GM12878 (cell line): Measurements from ENCODE around the gene PRADC1. TPM values are rescaled to one million over a fixed set of nuclear protein-coding genes. Genes with fewer than 3 reads are reported as not detected.

Experiments used
- ATAC-seq: fragments of 200-7000 bp; cut with Tn5 transposase; 3 replicates; pipeline ENCODE4 v1.9.1; 2020; ENCODE audit warnings: mild to moderate bottlenecking, moderate library complexity
- BruUV-seq: library from RNA; stranded (reverse); fragments of 400-500 nt; replicated peaks from 2 replicates; lab custom pipeline; 2021; lab: Mats Ljungman, UMichigan
- CTCF ChIA-PET: fragments of 300-600 bp; sonication (Branson Sonifier 250); formaldehyde crosslinking; extraction: SDS; loops from one replicate; lab custom pipeline; 2021; ENCODE audit warnings: inconsistent platforms; lab: Yijun Ruan, JAX
- POLR2A ChIA-PET: fragments of 350-600 bp; formaldehyde crosslinking; extraction: SDS; loops from one replicate; lab custom pipeline; 2021; ENCODE audit warnings: inconsistent platforms; lab: Charles Lee
- RAD21 ChIA-PET: fragments of 300-600 bp; sonication (Branson Sonifier 250); formaldehyde crosslinking; loops from one replicate; lab custom pipeline; 2023; ENCODE audit warnings: antibody characterized with exemption; ENCODE audit not compliant: unreplicated experiment; lab: Charles Lee
- SMC1A ChIA-PET: fragments of 300-600 bp; sonication (Branson Sonifier 250); formaldehyde crosslinking; loops from one replicate; lab custom pipeline; 2023; ENCODE audit not compliant: unreplicated experiment, uncharacterized antibody; lab: Charles Lee
- DNase-seq: peaks from one replicate; pipeline ENCODE4 v3.0.0-alpha.2; 2011; ENCODE audit warnings: low read depth, low spot score
- FAIRE-seq: peaks from 3 replicates; lab custom pipeline; 2011; peaks lifted over from hg19 to GRCh38; lab: Jason Lieb, UNC
- H2AFZ ChIP-seq: 2 replicates; pipeline ENCODE4 v1.6.0; 2011; ENCODE audit warnings: low read depth, low read length, control low read depth; ENCODE audit not compliant: control insufficient read depth
- H3K27ac ChIP-seq: 2 replicates; pipeline ENCODE4 v1.5.1; 2011; ENCODE audit warnings: control low read depth; ENCODE audit not compliant: control insufficient read depth, insufficient read depth
- H3K27me3 ChIP-seq, 2 experiments: replicated peaks in 1 of 2; 2 replicates each; pipeline versions ENCODE4 v1.6.0 to v1.6.1; 2011; ENCODE audit warnings: low read length in 1 of 2; ENCODE audit not compliant: control insufficient read depth in 2 of 2, insufficient read depth in 2 of 2
- H3K36me3 ChIP-seq, 2 experiments: 2 replicates each; pipeline ENCODE4 v1.5.1; 2011; ENCODE audit warnings: low read length in 1 of 2; ENCODE audit not compliant: control insufficient read depth in 2 of 2, insufficient read depth in 2 of 2
- H3K4me1 ChIP-seq: 2 replicates; pipeline ENCODE4 v1.6.1; 2011; ENCODE audit warnings: mild to moderate bottlenecking, low read length, moderate library complexity, mixed read lengths; ENCODE audit not compliant: control insufficient read depth, insufficient read depth
- H3K4me2 ChIP-seq: 2 replicates; pipeline ENCODE4 v1.6.0; 2011; ENCODE audit warnings: control low read depth; ENCODE audit not compliant: control insufficient read depth, insufficient read depth
- H3K4me3 ChIP-seq: fragments of 200-600 bp; sonication (generic); 2 replicates; pipeline ENCODE4 v1.5.1; 2016
- H3K79me2 ChIP-seq: 2 replicates; pipeline ENCODE4 v1.6.0; 2011; ENCODE audit warnings: low read length; ENCODE audit not compliant: control insufficient read depth, insufficient read depth
- H3K9ac ChIP-seq: 2 replicates; pipeline ENCODE4 v1.8.0; 2011; ENCODE audit warnings: low read length, control low read depth, mixed read lengths; ENCODE audit not compliant: control insufficient read depth, insufficient read depth
- H3K9me3 ChIP-seq: replicated peaks from 3 replicates; pipeline ENCODE4 v1.5.1; 2011; ENCODE audit warnings: mild to moderate bottlenecking, low read length; ENCODE audit not compliant: control insufficient read depth, insufficient read depth
- H4K20me1 ChIP-seq: 2 replicates; pipeline ENCODE4 v1.6.0; 2011; ENCODE audit not compliant: control insufficient read depth, insufficient read depth
- CEBPB ChIP-seq, 2 experiments: fragments of 150-350 bp in 1 of 2; IDR thresholded peaks; 2 replicates each; pipeline ENCODE4 v1.6.1; 2012 to 2014; ENCODE audit warnings: low read depth in 2 of 2, low read length in 2 of 2, borderline replicate concordance in 1 of 2, inconsistent platforms in 1 of 2
- CHD4 ChIP-seq: fragments of 200-600 bp; sonication (generic); IDR thresholded peaks from 2 replicates; pipeline ENCODE4 v1.6.1; 2016; ENCODE audit warnings: mild to moderate bottlenecking
- DPF2 ChIP-seq: fragments of 450-650 bp; IDR thresholded peaks from 2 replicates; pipeline ENCODE4 v1.6.1; 2017; ENCODE audit warnings: mild to moderate bottlenecking
- POLR2A ChIP-seq: IDR thresholded peaks from 2 replicates; pipeline ENCODE4 v1.6.1; 2011; ENCODE audit warnings: low read depth, mild to moderate bottlenecking, low read length
- RBBP5 ChIP-seq: fragments of 200-600 bp; sonication (generic); conservative IDR thresholded peaks from 2 replicates; pipeline ENCODE4 v1.6.1; 2016
- RELA ChIP-seq: fragments of 450-650 bp; IDR thresholded peaks from 2 replicates; pipeline ENCODE4 v1.8.0; 2014; ENCODE audit warnings: borderline replicate concordance; ENCODE audit not compliant: partially characterized antibody
- SIX5 ChIP-seq: IDR thresholded peaks from 2 replicates; pipeline ENCODE4 v1.6.1; 2011; ENCODE audit warnings: mild to moderate bottlenecking, low read depth, low read length, moderate library complexity; ENCODE audit not compliant: severe bottlenecking
- whole genome bisulfite sequencing: methylation state at CpG from one replicate; pipeline ENCODE4 v1.1.6; 2016; ENCODE audit warnings: low lambda C conversion rate; ENCODE audit not compliant: insufficient replicate concordance, insufficient coverage; ENCODE audit errors: missing lambda C conversion rate; 5-methylcytosine and 5-hydroxymethylcytosine counted together
- in situ Hi-C: fragments of 300-500 bp; cut with MboI; formaldehyde crosslinking; loops from 9 replicates; pipeline ENCODE4 v1.14.3; 2018; ENCODE audit warnings: mixed read lengths
- intact Hi-C: fragments of 100-400 bp; cut with micrococcal nuclease; formaldehyde crosslinking; loops from one replicate; pipeline ENCODE4 v1.14.2; 2022; ENCODE audit not compliant: unreplicated experiment
- polyA plus RNA-seq, 11 experiments: library from polyadenylated mRNA; depleted of rRNA in 4 of 11; unstranded in 6 of 11; stranded (reverse) in 5 of 11; fragments of >200 nt; fragmentation: Nextera tagmentation in 4 of 11; fragmentation: Illumina TruSeq in 1 of 11; extraction: Ambion mirVana in 4 of 11; extraction: Trizol in 1 of 11; gene quantifications; 1 replicate in 1 of 11; 2 replicates in 10 of 11; pipeline versions ENCODE4 v1.2.1 to v1.2.3, GENCODE V29; 2011 to 2016; ENCODE audit warnings: inconsistent platforms in 2 of 11, missing spikeins in 2 of 11, low read depth in 1 of 11
- total RNA-seq, 4 experiments: library from RNA; depleted of rRNA in 3 of 4; stranded (reverse); fragments of >200 nt in 3 of 4; fragmentation: Illumina TruSeq in 1 of 4; extraction: Trizol in 1 of 4; gene quantifications; 2 replicates each; pipeline versions ENCODE4 v1.2.1 to v1.2.3, GENCODE V29; 2013 to 2021

PRADC1 gene
- total and polyA plus RNA-seq, 10 of the 15 experiments (the other 5 are each of a cell fraction or from before 2014, with no cell fraction given): 3.7 to 39.0 (median 13.8) TPM

- TF ChIP-seq DPF2 (no peak), CHD4 (no peak), POLR2A (no peak), RELA (no peak)
Measured at GRCh38 chr2:73232403-73233153, 461 bp downstream of the PRADC1 start (continued).

DNA sequence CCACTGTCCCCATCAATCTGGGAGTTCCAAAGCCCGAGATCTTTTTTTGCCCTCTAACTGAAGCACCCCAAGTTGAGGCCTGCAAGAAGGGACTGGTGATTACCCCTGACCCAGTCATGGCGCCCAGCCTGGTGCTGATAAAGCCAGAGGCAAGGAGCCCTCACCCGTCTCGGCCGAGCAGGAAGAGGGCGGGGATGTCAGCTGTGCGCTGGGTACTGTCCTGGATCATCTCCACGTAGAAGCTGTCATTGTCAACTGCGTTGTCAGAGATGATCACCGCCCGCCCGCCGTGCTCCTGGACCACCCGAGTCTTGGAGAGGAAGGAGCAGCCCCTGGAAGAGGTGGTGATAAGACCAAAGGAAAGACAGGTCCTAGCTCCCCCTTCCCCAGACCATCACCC lies 4.4 kb downstream of the PRADC1 start:
- intact Hi-C loops: no loop called here
- no peak overlapping the region for H3K4me2 ChIP-seq
- FAIRE-seq (no peak), DNase-seq (no peak), ATAC-seq (no peak)
- no peaks in the 10 kb centered on the region for H3K9me3 ChIP-seq
- no peak overlapping the region for H3K4me3 ChIP-seq
- peaks cover 0 to 4% of the 10 kb centered on the region in 2 experiments; a peak in 2 of 4 replicates for H3K36me3 ChIP-seq
- ChIA-PET CTCF (interaction anchor here (0.7 to 3.9 kb wide), 3 partner anchors 14 to 23 kb away, joined by 3 to 27 read pairs (median 3); partner anchors contain the start of gene SMYD5), SMC1A (no interaction called here), RAD21 (no interaction called here), POLR2A (no interaction called here)
- no peak overlapping the region for H3K27ac ChIP-seq
- WGBS: 91% methylated on average over 14 of the region's 14 CpGs
- H2AFZ ChIP-seq: no peak overlapping the region
- no peaks in the 10 kb centered on the region; the same call in 1 of the 2 replicates for H3K79me2 ChIP-seq
- H3K4me1 ChIP-seq: peaks cover 4% of the 10 kb centered on the region
- no peaks in the 10 kb centered on the region for H4K20me1 ChIP-seq
- H3K9ac ChIP-seq: no peak overlapping the region
- H3K27me3 ChIP-seq: no peaks in the 10 kb centered on the region
- in situ Hi-C loops: no loop called here
- TF ChIP-seq RBBP5: no peak
- peak; percentile 17; the same call in 1 of the 2 replicates for TF ChIP-seq POLR2A
- BruUV-seq: no TSS peak

DNA sequence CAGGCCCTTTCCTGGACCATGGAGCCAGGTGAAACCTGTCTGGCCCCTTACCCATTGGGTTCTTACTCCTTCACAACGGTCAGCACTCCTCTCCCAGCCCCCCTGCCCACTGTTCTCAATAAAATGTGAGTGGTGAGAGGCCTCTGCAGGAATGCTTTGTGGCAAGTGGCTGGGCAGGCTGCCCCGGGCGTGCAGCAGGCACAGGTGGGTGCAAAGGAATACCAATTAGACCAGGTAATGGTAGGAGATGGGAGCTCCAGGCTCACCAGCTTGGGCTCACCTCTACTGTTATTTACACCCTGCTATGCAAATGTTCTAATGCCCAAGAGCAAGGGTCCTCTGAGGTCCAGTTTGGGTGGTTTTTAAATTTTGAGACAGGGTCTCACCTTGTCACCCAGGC lies 6.0 kb downstream of the PRADC1 start:
- H3K9me3 ChIP-seq: no peaks in the 10 kb centered on the region
- H3K36me3 ChIP-seq: peaks cover 2 to 14% of the 10 kb centered on the region in 2 experiments; a peak in 2 of 4 replicates
- ChIA-PET RAD21 (no interaction called here), SMC1A (no interaction called here), CTCF (interaction anchor here (0.7 kb wide), 1 partner anchor 15 kb away, joined by 4 read pairs; no protein-coding TSS in a partner anchor), POLR2A (no interaction called here)
- H3K4me2 ChIP-seq: no peak overlapping the region
- no peak overlapping the region for H2AFZ ChIP-seq
- no peak overlapping the region for H3K4me3 ChIP-seq
- intact Hi-C loops (no loop called here), in situ Hi-C loops (no loop called here)
- no peaks in the 10 kb centered on the region for H4K20me1 ChIP-seq
- H3K27me3 ChIP-seq: no peaks in the 10 kb centered on the region
- H3K27ac ChIP-seq: no peak overlapping the region
- no peaks in the 10 kb centered on the region for H3K79me2 ChIP-seq
- no peaks in the 10 kb centered on the region for H3K4me1 ChIP-seq
- no peak overlapping the region for H3K9ac ChIP-seq
- TF ChIP-seq SIX5 (no peak), POLR2A (peak; percentile 20; the same call in 1 of the 2 replicates), CEBPB (IDR thresholded peaks at IDR 0.05; ENCODE audit: borderline replicate concordance in 1 of 2, low read depth in 2 of 2, low read length in 2 of 2) (no peak)
- BruUV-seq: no TSS peak
- ATAC-seq (no peak), FAIRE-seq (no peak), DNase-seq (no peak)
- 73% methylated on average over 3 of the region's 3 CpGs for WGBS
